DMS79 treated with DMSO at 0.1 percent for 48 hours (cell line): ENCODE results near the gene SH3BP5.

Experiments used
- DNase-seq: peaks from one replicate; lab custom pipeline; 2025; lab: John Stamatoyannopoulos, UW

Gene SH3BP5

DNA sequence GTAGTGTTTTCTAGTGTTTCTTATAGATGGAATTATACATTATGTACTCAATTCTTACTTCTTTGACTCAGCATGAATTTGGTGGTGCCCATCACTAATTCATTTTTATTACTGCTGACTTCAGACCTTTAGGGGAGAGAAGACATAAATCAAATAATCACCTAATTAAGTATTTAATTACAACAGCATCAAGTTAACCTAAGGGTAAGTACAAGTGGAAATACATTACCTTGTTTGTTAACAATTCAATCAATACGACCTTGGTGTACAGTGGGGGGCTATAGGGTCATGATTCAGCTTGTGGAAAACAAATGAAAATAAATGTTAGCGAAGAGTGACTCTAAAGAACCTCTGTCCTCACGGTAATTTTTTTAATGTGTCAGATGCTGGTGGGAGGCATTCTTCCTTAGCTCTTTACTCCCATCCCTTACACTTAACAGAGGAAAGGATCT, 126.9 kb downstream of the SH3BP5 start:
- DNase-seq, result no peak
